Activated CD4-positive, CD25-positive, alpha-beta regulatory T cell treated with anti-CD3 and anti-CD28 coated beads, Interleukin-2, amount 50 U/mL, for 24 hours (primary cell): ENCODE data around the gene POLR3H.
"Not testable (repeated sequence)": the region's sequence is repeated elsewhere in the genome, so short reads cannot be mapped to it uniquely, and the experiment has no call there.

Source experiments
- ATAC-seq, 2 donors: fragments of 150-1000 bp; cut with Tn5 transposase; one replicate each; pipeline ENCODE4 v1.10.0; 2021; ENCODE audit warnings: mild to moderate bottlenecking in 1 of 2, moderate library complexity in 1 of 2

POLR3H gene

GRCh38 chr22:41563051-41563711 lies 18.9 kb upstream of the POLR3H start:
- ATAC-seq = no peak

GRCh38 chr22:41562461-41562860 lies 18.2 kb upstream of the POLR3H start:
- no peak for ATAC-seq

- no peak for ATAC-seq
Observed at GRCh38 chr22:41561788-41562187, 17.5 kb upstream of the POLR3H start.

GRCh38 chr22:41561335-41561734 lies 17.1 kb upstream of the POLR3H start:
- ATAC-seq = no peak

- ATAC-seq = no peak
Observed at GRCh38 chr22:41560095-41560471, 15.8 kb upstream of the POLR3H start.

GRCh38 chr22:41558241-41558630 lies 14.0 kb upstream of the POLR3H start:
- ATAC-seq = not testable (repeated sequence)

- peak; percentile 32 to 48 for ATAC-seq
Observed at GRCh38 chr22:41557401-41558240, 13.4 kb upstream of the POLR3H start.

GRCh38 chr22:41556561-41556960 lies 12.3 kb upstream of the POLR3H start:
- ATAC-seq = no peak

GRCh38 chr22:41555325-41555982 lies 11.2 kb upstream of the POLR3H start:
- no peak for ATAC-seq

- no peak for ATAC-seq
Observed at GRCh38 chr22:41551877-41552582, 7.8 kb upstream of the POLR3H start.

GRCh38 chr22:41550952-41551491 lies 6.8 kb upstream of the POLR3H start:
- ATAC-seq = no peak

- no peak for ATAC-seq
Observed at GRCh38 chr22:41548830-41549211, 4.6 kb upstream of the POLR3H start.

GRCh38 chr22:41544671-41545476 lies 604 bp upstream of the POLR3H start:
- no peak for ATAC-seq

- ATAC-seq = no peak
Observed at GRCh38 chr22:41542224-41542623, 2.0 kb downstream of the POLR3H start.

GRCh38 chr22:41541484-41541883 lies 2.8 kb downstream of the POLR3H start:
- ATAC-seq = no peak

GRCh38 chr22:41540365-41540764 lies 3.9 kb downstream of the POLR3H start:
- ATAC-seq = no peak

- ATAC-seq = no peak
Observed at GRCh38 chr22:41540006-41540315, 4.3 kb downstream of the POLR3H start.

GRCh38 chr22:41539146-41540005 lies 4.9 kb downstream of the POLR3H start:
- no peak for ATAC-seq

GRCh38 chr22:41538583-41538982 lies 5.7 kb downstream of the POLR3H start:
- no peak for ATAC-seq

- no peak for ATAC-seq
Observed at GRCh38 chr22:41537203-41537602, 7.1 kb downstream of the POLR3H start.

GRCh38 chr22:41535244-41535643 lies 9.0 kb downstream of the POLR3H start:
- no peak for ATAC-seq
